SK-N-SH (cell line): Measurements from ENCODE around the gene SLC43A3. TPM values are rescaled to one million over a fixed set of nuclear protein-coding genes. Genes with fewer than 3 reads are reported as not detected.

Source experiments
- CTCF ChIA-PET: fragments of 300-600, 350-600 bp; formaldehyde crosslinking; extraction: SDS; loops from one replicate; lab custom pipeline; 2021; lab: Yijun Ruan, JAX
- POLR2A ChIA-PET: fragments of 350-600 bp; sonication (Branson Sonifier 250); formaldehyde crosslinking; extraction: SDS; loops from one replicate; lab custom pipeline; 2020; ENCODE audit warnings: antibody characterized with exemption, inconsistent platforms; lab: Yijun Ruan, JAX
- DNase-seq: peaks from one replicate; pipeline ENCODE4 v3.0.0; 2012
- H2AFZ ChIP-seq: fragments of 200-600 bp; sonication (generic); 2 replicates; pipeline ENCODE4 v1.8.1; 2016; ENCODE audit warnings: antibody characterized with exemption, mild to moderate bottlenecking, low read depth
- H3F3A ChIP-seq: fragments of 200-600 bp; sonication (generic); replicated peaks from 2 replicates; pipeline ENCODE3; 2016; ENCODE audit warnings: antibody characterized with exemption, mild to moderate bottlenecking; ENCODE audit not compliant: insufficient read depth
- H3K27ac ChIP-seq, 2 experiments: fragments of 200-500 bp in 1 of 2; fragments of 200-600 bp in 1 of 2; sonication (Bioruptor generic) in 1 of 2; sonication (generic), shearing (Covaris generic) in 1 of 2; 2 replicates each; pipeline versions ENCODE4 v1.5.1 to v1.6.1; 2014 to 2016; ENCODE audit warnings: low read depth in 2 of 2, inconsistent platforms in 1 of 2, low read length in 1 of 2, mild to moderate bottlenecking in 1 of 2, mixed read lengths in 1 of 2
- H3K27me3 ChIP-seq: fragments of 200-600 bp; sonication (generic), shearing (Covaris generic); 2 replicates; pipeline ENCODE4 v1.6.1; 2016; ENCODE audit warnings: mixed run types; ENCODE audit not compliant: insufficient read depth
- H3K36me3 ChIP-seq, 2 experiments: fragments of 200-500 bp in 1 of 2; fragments of 200-600 bp in 1 of 2; sonication (Bioruptor generic) in 1 of 2; sonication (generic) in 1 of 2; replicated peaks in 1 of 2; 2 replicates each; pipeline versions ENCODE3 to v1.5.1; 2014 to 2016; ENCODE audit warnings: low read length in 1 of 2, mild to moderate bottlenecking in 1 of 2; ENCODE audit not compliant: insufficient read depth in 2 of 2, control insufficient read depth in 1 of 2
- H3K4me1 ChIP-seq, 2 experiments: fragments of 200-500 bp in 1 of 2; fragments of 200-600 bp in 1 of 2; sonication (Bioruptor generic) in 1 of 2; sonication (generic), shearing (Covaris generic) in 1 of 2; 2 replicates each; pipeline versions ENCODE4 v1.5.1 to v1.6.1; 2014 to 2016; ENCODE audit warnings: low read depth in 1 of 2, low read length in 1 of 2, mixed run types in 1 of 2; ENCODE audit not compliant: insufficient read depth in 2 of 2, control insufficient read depth in 1 of 2
- H3K4me2 ChIP-seq: fragments of 200-600 bp; sonication (generic), shearing (Covaris generic); 2 replicates; pipeline ENCODE4 v1.6.1; 2017; ENCODE audit warnings: mixed run types
- H3K4me3 ChIP-seq, 2 experiments: fragments of 200-500 bp in 1 of 2; fragments of 200-600 bp in 1 of 2; sonication (Bioruptor generic) in 1 of 2; sonication (generic), shearing (Covaris generic) in 1 of 2; 2 replicates each; pipeline versions ENCODE4 v1.5.1 to v1.8.1; 2014 to 2016; ENCODE audit warnings: low read depth in 2 of 2, inconsistent platforms in 1 of 2, low read length in 1 of 2, mild to moderate bottlenecking in 1 of 2, mixed read lengths in 1 of 2, moderate library complexity in 1 of 2
- H3K79me2 ChIP-seq: fragments of 200-600 bp; sonication (generic); 2 replicates; pipeline ENCODE4 v1.8.1; 2017; ENCODE audit warnings: mild to moderate bottlenecking; ENCODE audit not compliant: insufficient read depth
- H3K9ac ChIP-seq: fragments of 200-600 bp; sonication (generic); 2 replicates; pipeline ENCODE4 v1.6.1; 2017; ENCODE audit warnings: mixed run types
- H3K9me2 ChIP-seq: fragments of 200-600 bp; sonication (generic); 2 replicates; pipeline ENCODE4 v1.6.1; 2017; ENCODE audit warnings: mixed run types
- H3K9me3 ChIP-seq: fragments of 200-600 bp; sonication (generic); 2 replicates; pipeline ENCODE4 v1.6.1; 2017; ENCODE audit warnings: mixed run types, mild to moderate bottlenecking, moderate library complexity
- H4K20me1 ChIP-seq: fragments of 200-600 bp; sonication (generic); 2 replicates; pipeline ENCODE4 v1.6.1; 2017; ENCODE audit warnings: mild to moderate bottlenecking, mixed run types; ENCODE audit not compliant: insufficient read depth
- ELF1 ChIP-seq: IDR thresholded peaks from 2 replicates; pipeline ENCODE4 v1.4.0; 2012
- EP300 ChIP-seq, 2 experiments: IDR thresholded peaks; 2 replicates each; pipeline versions ENCODE4 v1.4.0 to v1.6.1; 2012; ENCODE audit warnings: borderline replicate concordance in 1 of 2, low read depth in 1 of 2, low read length in 1 of 2
- GATA2 ChIP-seq: sonication (generic); formaldehyde crosslinking; IDR thresholded peaks from 2 replicates; pipeline ENCODE4 v1.5.0; 2020; ENCODE audit warnings: mild to moderate bottlenecking, missing genetic modification reagents
- MAX ChIP-seq: IDR thresholded peaks from 2 replicates; pipeline ENCODE4 v1.4.0; 2012; ENCODE audit warnings: low read depth
- RAD21 ChIP-seq: IDR thresholded peaks from 2 replicates; pipeline ENCODE4 v1.6.1; 2012; ENCODE audit warnings: mild to moderate bottlenecking, low read length
- REST ChIP-seq: IDR thresholded peaks from 2 replicates; pipeline ENCODE4 v1.6.1; 2012; ENCODE audit warnings: mild to moderate bottlenecking, low read depth, low read length, moderate library complexity
- RXRA ChIP-seq: IDR thresholded peaks from 2 replicates; pipeline ENCODE4 v1.4.0; 2012; ENCODE audit warnings: low read depth, mild to moderate bottlenecking, borderline replicate concordance
- SIN3A ChIP-seq: IDR thresholded peaks from 2 replicates; pipeline ENCODE4 v1.6.1; 2012; ENCODE audit warnings: low read depth, mild to moderate bottlenecking, low read length, moderate library complexity, borderline replicate concordance
- SMC3 ChIP-seq: IDR thresholded peaks from 2 replicates; pipeline ENCODE4 v1.6.1; 2012; ENCODE audit warnings: low read depth, low read length, improper control_type of control experiment
- TEAD4 ChIP-seq: IDR thresholded peaks from 2 replicates; pipeline ENCODE4 v1.4.0; 2012; ENCODE audit warnings: mild to moderate bottlenecking, borderline replicate concordance; ENCODE audit not compliant: insufficient read depth
- YY1 ChIP-seq: IDR thresholded peaks from 2 replicates; pipeline ENCODE4 v1.4.0; 2012; ENCODE audit warnings: low read depth, mild to moderate bottlenecking
- WGBS: methylation state at CpG from one replicate; pipeline ENCODE4 v1.1.6; 2017; ENCODE audit warnings: low lambda C conversion rate; 5-methylcytosine and 5-hydroxymethylcytosine counted together
- polyA plus RNA-seq, 3 experiments: library from polyadenylated mRNA; depleted of rRNA; stranded (reverse); fragments of >200 nt; gene quantifications; 2 replicates each; pipeline ENCODE4 v1.2.3, GENCODE V29; 2012
- TF ChIP-seq, protein P1 (sequence below): fragments of 150-350 bp; IDR thresholded peaks from 2 replicates; pipeline ENCODE4 v1.6.1; 2017; ENCODE audit warnings: antibody characterized with exemption, low read length, low read depth, borderline replicate concordance
- TF ChIP-seq, protein P2 (sequence below): fragments of 150-350 bp; IDR thresholded peaks from 2 replicates; pipeline ENCODE4 v1.6.1; 2016; ENCODE audit warnings: mild to moderate bottlenecking, low read depth, low read length

The SLC43A3 gene
- polyA plus RNA-seq, 1 of the 3 experiments (the other 2 are of a cell fraction) = 4.1 TPM

- POLR2A ChIA-PET = interaction anchor here (1.1 kb wide), 1 partner anchor 15 kb away, joined by 3 read pairs; no protein-coding TSS in a partner anchor
- Histone ChIP-seq H3K9ac (no peak overlapping the region), H3K79me2 (no peaks in the 10 kb centered on the region), H4K20me1 (no peaks in the 10 kb centered on the region), H2AFZ (no peak overlapping the region), H3K9me3 (no peaks in the 10 kb centered on the region), H3K27ac (no peak overlapping the region), H3K9me2 (no peaks in the 10 kb centered on the region), H3K4me3 (peak overlapping the region; percentile 35 to 43; a peak in 3 of 4 replicates), H3K4me1 (peaks cover 11 to 22% of the 10 kb centered on the region in 2 experiments; a peak in 2 of 4 replicates), H3K36me3 (no peaks in the 10 kb centered on the region), H3K27me3 (peaks cover 28% of the 10 kb centered on the region)
- no peak for DNase-seq
- 26% methylated on average over 23 of the region's 50 CpGs for WGBS
- no peak for TF ChIP-seq ELF1
- no peak for TF ChIP-seq SIN3A
- TF ChIP-seq, all 33 proteins: peak for 0
- CTCF ChIA-PET = interaction anchor here (1.0 to 13.8 kb wide), 15 partner anchors 11 to 1053 kb away, joined by 3 to 306 read pairs (median 11); partner anchors contain the start of genes SLC43A1, TIMM10 and UBE2L6
- H3F3A ChIP-seq = peaks cover 4% of the 10 kb centered on the region
- 0 out of 2 replicates have a peak overlapping the region, but pooled peaks have one; percentile 11 for H3K4me2 ChIP-seq
Observed at GRCh38 chr11:57460758-57461749, 34.1 kb upstream of the SLC43A3 start.

- peak; percentile 91 for DNase-seq
Observed at GRCh38 chr11:57460022-57460757, 33.3 kb upstream of the SLC43A3 start, which contains the start of gene RTN4RL2. TSS of gene RTN4RL2 (plus strand) at chr11:57460528. CDS start at chr11:57460866, 338 bp downstream.

More at GRCh38 chr11:57460022-57460757, 33.3 kb upstream of the SLC43A3 start, which contains the start of gene RTN4RL2:
- H3F3A ChIP-seq = peaks cover 4% of the 10 kb centered on the region
- H3K79me2 ChIP-seq = no peaks in the 10 kb centered on the region
- peaks cover 28% of the 10 kb centered on the region for H3K27me3 ChIP-seq
- H3K9me3 ChIP-seq = no peaks in the 10 kb centered on the region
- no peak within 1 kb of the TSS for H3K9ac ChIP-seq
- H3K9me2 ChIP-seq = no peaks in the 10 kb centered on the region
- no peak within 1 kb of the TSS for H2AFZ ChIP-seq
- TF ChIP-seq, protein P1, sequence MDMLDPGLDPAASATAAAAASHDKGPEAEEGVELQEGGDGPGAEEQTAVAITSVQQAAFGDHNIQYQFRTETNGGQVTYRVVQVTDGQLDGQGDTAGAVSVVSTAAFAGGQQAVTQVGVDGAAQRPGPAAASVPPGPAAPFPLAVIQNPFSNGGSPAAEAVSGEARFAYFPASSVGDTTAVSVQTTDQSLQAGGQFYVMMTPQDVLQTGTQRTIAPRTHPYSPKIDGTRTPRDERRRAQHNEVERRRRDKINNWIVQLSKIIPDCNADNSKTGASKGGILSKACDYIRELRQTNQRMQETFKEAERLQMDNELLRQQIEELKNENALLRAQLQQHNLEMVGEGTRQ = no peak
- TF ChIP-seq EP300 (IDR thresholded peaks at IDR 0.05; ENCODE audit: borderline replicate concordance in 1 of 2, low read depth in 1 of 2, low read length in 1 of 2) = no peak
- TF ChIP-seq TEAD4 = no peak
- no peak for TF ChIP-seq REST
- TF ChIP-seq, protein P2, sequence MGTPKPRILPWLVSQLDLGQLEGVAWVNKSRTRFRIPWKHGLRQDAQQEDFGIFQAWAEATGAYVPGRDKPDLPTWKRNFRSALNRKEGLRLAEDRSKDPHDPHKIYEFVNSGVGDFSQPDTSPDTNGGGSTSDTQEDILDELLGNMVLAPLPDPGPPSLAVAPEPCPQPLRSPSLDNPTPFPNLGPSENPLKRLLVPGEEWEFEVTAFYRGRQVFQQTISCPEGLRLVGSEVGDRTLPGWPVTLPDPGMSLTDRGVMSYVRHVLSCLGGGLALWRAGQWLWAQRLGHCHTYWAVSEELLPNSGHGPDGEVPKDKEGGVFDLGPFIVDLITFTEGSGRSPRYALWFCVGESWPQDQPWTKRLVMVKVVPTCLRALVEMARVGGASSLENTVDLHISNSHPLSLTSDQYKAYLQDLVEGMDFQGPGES = no peak
- TF ChIP-seq YY1 = no peak
- no peak for TF ChIP-seq RXRA
- TF ChIP-seq MAX = no peak
- no peak for TF ChIP-seq SIN3A
- TF ChIP-seq GATA2 (CRISPR knock-in tag) = no peak
- no peak for TF ChIP-seq RAD21
- no peak for TF ChIP-seq ELF1
- no peak for TF ChIP-seq SMC3
- ChIA-PET CTCF (interaction anchor here (0.9 to 13.8 kb wide), 20 partner anchors 9 to 1053 kb away, joined by 3 to 306 read pairs (median 10); partner anchors contain the start of genes SLC43A1, TIMM10 and UBE2L6), POLR2A (interaction anchor here (1.1 kb wide), 1 partner anchor 16 kb away, joined by 3 read pairs; no protein-coding TSS in a partner anchor)
- H3K4me2 ChIP-seq = peak within 1 kb of the TSS; percentile 78
- H3K4me3 ChIP-seq = peak within 1 kb of the TSS; percentile 43 to 50
- peaks cover 11 to 22% of the 10 kb centered on the region in 2 experiments; a peak in 2 of 4 replicates for H3K4me1 ChIP-seq
- H3K27ac ChIP-seq = no peak within 1 kb of the TSS
- no peaks in the 10 kb centered on the region for H3K36me3 ChIP-seq
- WGBS = 1% methylated on average over 24 of the region's 66 CpGs
- no peaks in the 10 kb centered on the region for H4K20me1 ChIP-seq
